DMS 273 treated with DMSO at 0.1 percent for 48 hours (cell line): ENCODE results near the gene CTDSP1.

Source experiments
- DNase-seq: peaks from one replicate; lab custom pipeline; 2025; lab: John Stamatoyannopoulos, UW

Gene CTDSP1

DNA sequence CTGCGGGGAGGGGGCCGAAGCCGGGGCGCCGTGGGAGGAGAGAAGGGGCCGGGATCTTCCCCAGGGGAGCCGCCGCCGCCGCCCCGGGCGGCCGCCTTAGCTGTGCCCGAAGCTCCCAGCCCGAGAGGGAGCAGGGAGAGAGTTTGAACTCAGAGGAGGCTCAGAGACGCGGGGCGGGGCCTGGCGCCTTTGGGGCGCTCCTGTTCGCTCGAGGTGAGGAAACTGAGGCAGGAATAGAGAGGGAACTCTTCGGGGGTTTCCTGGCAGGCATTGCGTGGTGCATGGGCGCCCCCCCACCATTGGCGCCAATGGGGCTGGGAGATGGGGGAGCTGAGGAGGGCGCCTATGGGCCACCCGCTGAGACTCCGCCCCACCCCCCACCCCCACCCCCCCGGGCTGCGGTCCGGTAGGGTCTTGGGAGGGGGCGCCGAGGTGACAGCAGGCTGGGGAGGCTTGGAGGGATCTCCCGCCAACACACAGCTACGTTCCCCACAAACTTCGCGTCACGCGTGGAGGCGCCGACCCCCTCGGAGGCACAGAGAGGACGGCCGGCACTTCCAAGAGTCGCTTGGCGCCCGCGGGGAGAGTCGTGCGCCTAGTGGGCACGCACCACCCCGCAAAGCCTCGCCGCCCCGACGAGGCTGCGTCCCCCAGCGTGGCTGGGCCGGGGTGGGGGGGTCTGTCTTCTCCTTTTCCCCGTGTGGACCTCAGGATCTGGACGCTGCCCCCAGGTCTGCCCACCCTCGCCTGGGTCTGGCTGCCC lies 680 bp downstream of the CTDSP1 start:
- no peak for DNase-seq

DNA sequence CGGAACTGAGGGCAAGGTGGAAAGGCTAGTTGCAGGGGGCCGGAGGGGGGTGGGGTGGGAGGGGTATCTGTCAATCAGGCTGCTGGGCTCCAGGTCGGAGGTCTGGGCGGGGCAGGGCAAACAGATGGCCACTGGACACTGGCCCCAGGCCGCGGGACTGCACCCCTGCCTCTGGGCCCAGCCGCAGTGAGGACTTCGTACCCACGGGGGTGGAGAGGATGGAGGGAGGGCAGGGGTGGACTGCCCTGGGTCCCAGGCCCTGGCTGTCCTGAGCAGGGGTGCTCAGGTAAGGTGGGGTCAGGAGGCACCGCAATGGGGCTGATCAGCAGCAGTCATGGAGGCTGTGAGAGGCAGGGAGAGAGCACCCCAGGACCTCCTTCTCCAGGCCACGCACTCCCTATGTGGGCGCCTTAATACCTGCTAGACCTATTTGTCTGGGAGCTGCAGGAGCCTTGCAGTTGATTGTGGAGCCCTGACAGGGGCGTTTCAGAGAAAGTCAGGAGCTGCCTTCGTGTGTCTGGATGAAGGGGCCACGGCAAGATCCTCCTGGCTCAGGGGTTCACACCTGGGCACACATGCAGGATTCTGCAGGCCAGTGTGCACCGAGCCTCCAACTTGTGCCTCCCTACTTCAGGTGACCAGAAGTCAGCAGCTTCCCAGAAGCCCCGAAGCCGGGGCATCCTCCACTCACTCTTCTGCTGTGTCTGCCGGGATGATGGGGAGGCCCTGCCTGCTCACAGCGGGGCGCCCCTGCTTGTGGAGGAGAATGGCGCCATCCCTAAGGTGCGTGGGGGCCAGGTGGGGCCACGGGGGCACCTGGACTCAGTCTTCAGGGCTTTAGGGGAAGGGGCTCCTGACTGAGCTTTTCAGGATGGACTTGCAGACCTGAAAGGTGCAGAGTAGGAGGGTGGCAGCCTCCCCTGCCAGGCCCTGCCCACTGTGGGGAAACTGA lies 1.5 kb downstream of the CTDSP1 start:
- no peak for DNase-seq

DNA sequence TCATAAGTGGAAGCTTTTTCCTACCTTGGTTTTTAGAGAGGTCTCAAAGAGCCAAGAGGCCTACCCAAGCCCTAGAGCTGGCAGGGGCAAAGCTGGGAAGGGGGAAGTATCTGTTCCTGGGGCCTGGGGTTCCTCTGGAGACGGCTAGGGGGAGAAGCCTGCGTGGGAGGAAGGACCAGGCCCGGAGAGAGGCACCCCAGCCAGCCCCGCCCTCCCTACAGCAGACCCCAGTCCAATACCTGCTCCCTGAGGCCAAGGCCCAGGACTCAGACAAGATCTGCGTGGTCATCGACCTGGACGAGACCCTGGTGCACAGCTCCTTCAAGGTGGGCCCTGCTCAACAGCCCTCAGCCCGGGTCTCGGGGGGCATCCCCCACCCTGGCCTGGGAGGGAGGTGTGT lies 2.2 kb downstream of the CTDSP1 start:
- DNase-seq, result no peak

DNA sequence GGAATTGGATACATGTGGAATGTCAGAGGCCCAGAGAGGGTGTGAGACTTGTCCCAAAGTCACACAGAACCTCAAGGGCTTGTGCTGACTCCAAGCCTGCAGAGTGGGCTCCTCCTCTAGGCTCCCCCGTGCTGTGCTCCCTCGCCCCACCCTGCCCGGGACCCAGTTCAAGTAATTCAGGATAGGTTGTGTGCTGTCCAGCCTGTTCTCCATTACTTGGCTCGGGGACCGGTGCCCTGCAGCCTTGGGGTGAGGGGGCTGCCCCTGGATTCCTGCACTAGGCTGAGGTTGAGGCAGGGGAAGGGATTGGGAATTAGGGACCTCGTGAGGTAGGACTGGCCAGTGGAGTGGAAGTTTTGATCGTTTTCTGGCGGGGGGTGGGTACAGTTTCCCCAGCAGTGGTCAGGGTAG lies 2.8 kb downstream of the CTDSP1 start:
- no peak for DNase-seq

DNA sequence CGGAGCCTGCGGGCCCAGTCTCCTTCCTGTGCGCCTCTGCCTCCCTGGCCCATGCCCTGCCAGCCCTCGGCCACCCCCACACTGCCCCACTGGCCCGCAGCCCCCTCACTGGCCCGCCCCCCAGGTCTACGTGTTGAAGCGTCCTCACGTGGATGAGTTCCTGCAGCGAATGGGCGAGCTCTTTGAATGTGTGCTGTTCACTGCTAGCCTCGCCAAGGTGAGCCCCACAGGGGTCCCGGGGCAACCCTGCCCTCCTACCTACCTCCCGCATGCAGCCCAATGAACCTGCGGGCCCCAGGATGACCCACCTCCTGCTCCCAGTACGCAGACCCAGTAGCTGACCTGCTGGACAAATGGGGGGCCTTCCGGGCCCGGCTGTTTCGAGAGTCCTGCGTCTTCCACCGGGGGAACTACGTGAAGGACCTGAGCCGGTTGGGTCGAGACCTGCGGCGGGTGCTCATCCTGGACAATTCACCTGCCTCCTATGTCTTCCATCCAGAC lies 3.3 kb downstream of the CTDSP1 start:
- DNase-seq, result no peak

DNA sequence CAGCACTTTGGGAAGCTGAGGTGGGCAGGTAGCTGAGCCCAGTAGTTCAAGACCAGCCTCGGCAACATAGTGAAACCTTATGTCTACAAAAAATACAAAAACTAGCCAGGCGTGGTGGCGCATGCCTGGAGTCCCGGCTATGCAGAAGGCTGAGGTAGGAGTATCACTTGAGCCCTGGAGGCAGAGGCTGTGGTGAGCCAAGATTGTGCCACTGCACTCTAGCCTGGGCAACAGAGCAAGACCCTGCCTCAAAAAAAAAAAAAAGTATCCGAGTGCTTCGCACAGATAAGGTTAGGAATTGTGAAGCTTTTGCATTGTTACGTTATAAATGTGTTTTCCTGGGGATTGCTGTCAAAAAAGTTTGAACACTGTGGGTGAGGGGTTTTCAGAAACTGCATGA lies 4.1 kb downstream of the CTDSP1 start:
- no peak for DNase-seq

DNA sequence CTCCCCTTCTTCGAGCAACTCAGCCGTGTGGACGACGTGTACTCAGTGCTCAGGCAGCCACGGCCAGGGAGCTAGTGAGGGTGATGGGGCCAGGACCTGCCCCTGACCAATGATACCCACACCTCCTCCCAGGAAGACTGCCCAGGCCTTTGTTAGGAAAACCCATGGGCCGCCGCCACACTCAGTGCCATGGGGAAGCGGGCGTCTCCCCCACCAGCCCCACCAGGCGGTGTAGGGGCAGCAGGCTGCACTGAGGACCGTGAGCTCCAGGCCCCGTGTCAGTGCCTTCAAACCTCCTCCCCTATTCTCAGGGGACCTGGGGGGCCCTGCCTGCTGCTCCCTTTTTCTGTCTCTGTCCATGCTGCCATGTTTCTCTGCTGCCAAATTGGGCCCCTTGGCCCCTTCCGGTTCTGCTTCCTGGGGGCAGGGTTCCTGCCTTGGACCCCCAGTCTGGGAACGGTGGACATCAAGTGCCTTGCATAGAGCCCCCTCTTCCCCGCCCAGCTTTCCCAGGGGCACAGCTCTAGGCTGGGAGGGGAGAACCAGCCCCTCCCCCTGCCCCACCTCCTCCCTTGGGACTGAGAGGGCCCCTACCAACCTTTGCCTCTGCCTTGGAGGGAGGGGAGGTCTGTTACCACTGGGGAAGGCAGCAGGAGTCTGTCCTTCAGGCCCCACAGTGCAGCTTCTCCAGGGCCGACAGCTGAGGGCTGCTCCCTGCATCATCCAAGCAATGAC lies 4.8 kb downstream of the CTDSP1 start:
- DNase-seq, result no peak

DNA sequence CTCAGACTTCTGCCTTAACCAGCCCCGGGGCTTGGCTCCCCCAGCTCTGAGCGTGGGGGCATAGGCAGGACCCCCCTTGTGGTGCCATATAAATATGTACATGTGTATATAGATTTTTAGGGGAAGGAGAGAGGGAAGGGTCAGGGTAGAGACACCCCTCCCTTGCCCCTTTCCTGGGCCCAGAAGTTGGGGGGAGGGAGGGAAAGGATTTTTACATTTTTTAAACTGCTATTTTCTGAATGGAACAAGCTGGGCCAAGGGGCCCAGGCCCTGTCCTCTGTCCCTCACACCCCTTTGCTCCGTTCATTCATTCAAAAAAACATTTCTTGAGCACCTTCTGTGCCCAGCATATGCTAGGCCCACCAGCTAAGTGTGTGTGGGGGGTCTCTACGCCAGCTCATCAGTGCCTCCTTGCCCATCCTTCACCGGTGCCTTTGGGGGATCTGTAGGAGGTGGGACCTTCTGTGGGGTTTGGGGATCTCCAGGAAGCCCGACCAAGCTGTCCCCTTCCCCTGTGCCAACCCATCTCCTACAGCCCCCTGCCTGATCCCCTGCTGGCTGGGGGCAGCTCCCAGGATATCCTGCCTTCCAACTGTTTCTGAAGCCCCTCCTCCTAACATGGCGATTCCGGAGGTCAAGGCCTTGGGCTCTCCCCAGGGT lies 5.5 kb downstream of the CTDSP1 start:
- no peak for DNase-seq

DNA sequence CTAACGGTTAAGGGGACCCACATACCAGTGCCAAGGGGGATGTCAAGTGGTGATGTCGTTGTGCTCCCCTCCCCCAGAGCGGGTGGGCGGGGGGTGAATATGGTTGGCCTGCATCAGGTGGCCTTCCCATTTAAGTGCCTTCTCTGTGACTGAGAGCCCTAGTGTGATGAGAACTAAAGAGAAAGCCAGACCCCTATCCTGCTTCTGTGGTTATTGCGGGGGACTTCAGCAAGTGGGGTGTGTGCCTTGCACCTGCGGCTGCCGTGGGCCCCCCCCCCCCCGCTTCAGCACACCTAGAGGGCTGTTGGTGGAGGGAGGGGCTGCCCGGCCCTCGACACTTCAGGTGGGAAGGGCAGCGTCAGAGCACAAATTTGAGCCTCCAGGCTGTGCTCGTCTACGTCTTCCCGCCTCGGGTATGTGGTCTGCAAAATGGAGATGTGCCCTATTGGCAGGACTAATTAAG lies 6.1 kb downstream of the CTDSP1 start:
- DNase-seq, result no peak

DNA sequence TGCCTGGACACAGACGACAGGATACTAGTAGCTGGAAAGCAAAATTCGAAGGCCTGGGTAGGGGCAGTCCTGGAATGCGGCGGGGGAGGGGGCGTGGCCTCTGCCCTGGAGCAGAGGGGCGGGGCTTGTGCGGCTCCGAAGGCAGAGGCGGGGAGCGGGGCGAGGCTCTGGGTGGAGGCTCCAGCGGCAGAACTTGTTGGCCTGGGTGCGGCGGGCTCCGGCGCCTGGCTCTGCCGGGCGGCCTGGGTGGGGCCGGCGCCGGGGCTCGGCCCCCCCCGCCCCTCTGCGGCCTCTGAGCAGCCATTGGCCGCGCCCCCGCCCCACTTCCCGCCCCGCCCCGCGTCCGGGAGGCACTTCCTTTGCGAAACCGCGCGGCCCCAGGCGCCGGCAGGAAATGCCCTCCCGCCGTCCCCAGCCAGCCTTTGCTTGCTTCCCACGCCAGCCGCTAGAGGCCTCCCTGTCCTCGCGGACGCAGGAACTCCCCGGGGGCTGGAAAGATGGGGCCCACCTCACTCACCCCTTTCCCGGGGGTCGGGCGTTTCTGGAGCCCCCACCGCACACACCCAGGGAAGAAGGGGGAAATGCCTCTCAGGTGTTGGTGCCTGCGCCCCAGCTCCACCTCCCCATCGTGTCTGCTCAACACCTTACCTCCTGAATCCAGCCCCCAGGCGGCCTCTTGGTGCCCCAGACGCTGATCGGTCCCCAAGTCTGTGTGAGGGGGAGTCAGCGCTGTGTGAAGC lies 6.7 kb downstream of the CTDSP1 start:
- peak; percentile 91 for DNase-seq

DNA sequence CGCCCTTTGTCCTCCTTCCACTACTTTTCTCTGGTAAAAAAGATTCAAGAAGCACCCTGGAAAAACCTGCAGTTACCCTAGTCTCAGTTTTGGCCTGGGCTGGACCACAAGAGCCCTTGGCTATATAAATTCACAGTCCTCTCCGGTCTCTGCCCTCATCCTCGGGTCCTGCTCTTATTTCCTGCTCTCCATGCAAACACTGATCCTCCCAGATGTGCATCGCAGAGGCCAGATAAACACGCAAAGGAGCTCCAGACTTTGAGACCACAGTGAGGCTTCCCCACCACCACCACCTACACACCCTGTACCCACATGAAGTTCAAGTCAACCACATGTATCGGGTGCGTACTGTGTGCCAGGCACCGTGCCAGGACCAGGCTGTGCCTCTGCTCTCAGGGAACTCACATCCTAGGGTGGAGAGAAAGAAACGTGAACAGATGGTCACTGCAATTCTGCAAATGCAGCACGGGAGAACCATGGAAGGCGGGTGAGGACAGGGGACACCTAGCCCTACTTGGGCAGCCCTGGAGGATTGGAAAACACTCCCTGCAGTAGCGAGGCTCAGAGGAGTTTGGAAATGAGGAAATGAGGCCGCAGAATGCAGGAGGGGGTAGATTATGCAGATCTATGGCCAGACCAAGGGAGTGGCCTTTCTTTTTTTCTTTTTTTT lies 7.4 kb downstream of the CTDSP1 start:
- DNase-seq, result peak; percentile 82

DNA sequence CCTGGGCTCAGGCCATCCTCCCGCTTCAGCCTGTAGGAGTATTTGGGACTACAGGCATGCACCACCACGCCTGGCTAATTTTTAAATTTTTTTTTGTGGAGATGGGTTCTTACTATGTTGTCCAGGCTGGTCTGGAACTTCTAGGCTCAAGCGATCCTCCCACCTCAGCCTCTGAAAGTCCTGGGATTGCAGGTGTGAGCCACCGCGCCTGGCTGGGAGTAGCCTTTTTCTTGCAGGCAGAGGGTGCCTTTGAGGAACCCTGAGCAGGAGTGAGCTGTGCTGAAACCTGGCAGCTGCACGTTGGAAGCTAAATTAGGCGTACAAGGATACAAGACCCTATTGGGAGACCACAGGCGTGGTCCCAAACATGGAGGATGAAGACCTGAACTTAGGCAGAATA lies 8.0 kb downstream of the CTDSP1 start:
- DNase-seq, result no peak

DNA sequence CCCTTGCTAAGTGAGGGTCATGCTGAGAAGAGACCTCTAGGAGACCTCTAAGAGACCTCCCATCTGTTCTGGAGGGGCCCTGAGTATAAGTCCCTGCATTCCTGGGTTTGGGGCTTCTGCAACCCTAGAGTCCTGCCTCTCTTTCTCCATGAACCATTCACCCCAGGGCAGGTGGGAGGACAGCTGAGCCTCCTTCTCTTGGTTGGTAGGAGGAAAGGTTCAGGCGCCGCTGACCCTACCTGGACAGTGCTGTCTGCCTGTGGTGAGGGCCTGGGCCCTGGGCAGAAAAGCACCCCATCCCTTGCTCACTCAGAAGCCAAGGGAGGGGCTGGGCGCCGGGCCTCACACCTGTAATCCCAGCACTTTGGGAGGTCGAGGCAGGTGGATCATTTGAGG lies 18.7 kb downstream of the CTDSP1 start:
- no peak for DNase-seq

DNA sequence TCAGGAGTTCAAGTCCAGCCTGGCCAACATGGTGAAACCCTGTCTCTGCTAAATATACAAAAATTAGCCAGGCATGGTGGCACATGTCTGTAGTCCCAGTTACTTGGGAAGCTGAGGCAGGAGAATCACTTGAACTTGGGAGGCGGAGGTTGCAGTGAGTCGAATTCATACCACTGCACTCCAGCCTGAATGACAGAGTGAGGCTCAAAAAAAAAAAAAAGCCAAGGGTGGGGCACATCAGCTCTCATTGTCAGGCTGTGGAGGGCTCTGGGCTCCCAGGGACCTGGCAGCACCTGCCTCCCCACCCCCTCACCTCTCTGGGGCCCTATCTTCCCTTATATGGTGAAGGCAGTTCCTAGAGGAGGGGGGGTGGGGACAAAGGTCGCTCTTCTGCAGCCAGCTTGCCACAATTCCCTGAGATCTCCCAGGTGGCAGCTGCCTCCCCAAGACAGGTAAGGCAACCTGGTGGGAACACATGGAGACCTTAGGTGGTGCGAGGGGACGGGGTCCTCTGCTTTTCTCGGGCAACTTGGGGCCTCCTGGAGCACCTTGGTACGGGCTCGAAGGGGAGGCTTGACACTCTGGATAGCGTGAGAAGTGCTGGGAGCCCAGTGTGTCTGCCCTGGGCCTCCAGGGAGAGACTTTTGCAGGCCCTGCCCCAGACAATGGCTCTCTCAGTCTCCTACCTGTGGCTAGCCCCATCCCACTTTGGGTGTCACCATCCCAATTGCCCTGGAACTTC lies 19.2 kb downstream of the CTDSP1 start, which contains the start of gene VIL1:
Gene VIL1, plus strand, starts transcription at position 407 of the 742 bp plus-strand sequence. CDS start 4,656 bp downstream, outside the sequence.
- no peak for DNase-seq

DNA sequence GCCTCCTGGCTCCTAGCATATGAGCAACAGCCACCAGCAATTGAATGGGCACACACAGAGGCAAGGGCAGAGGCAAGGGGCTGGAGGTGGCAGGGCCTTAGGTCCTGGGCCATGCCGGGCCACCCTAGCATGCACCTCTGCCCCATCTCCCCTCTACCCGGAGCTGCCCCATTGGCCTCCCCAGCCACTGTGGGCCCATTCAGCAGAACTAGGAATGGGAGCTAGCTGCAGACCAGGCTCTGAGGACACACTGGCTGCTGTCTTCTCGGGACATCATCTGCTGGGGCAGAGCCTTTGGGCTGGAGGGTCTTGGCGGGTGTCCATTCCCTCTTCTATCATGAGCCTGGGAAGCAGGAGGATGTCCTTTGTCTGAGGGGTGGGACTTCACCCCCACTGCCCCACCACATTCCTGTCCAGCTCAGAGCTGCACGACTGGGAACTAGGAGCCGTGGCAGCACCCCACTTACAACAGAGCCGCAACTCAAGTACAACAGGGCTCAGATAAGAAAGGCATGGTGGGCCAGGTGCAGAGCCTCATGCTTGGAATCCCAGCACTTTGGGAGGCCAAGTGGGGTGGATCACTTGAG lies 20.1 kb downstream of the CTDSP1 start:
- no peak for DNase-seq

DNA sequence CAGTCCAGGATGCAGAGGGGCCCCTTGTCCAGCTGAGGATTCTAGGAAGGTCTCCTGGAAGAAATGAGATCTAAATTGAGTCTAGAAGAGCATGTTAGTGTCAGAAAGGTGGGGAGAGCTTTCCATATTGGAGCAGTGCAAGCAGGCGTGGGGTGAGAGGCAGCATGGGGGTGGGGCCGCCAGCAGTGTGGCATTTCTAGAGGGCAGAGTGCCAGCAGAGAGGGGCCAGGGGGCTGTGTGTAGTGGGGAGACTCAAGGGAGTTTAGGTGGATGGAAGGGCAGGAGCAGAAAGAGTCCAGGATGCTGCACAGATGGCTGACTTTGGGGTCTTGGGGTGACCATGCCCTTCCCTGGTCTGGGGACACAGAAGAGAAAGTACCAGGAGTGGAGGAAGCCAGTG lies 21.4 kb downstream of the CTDSP1 start:
- no peak for DNase-seq

DNA sequence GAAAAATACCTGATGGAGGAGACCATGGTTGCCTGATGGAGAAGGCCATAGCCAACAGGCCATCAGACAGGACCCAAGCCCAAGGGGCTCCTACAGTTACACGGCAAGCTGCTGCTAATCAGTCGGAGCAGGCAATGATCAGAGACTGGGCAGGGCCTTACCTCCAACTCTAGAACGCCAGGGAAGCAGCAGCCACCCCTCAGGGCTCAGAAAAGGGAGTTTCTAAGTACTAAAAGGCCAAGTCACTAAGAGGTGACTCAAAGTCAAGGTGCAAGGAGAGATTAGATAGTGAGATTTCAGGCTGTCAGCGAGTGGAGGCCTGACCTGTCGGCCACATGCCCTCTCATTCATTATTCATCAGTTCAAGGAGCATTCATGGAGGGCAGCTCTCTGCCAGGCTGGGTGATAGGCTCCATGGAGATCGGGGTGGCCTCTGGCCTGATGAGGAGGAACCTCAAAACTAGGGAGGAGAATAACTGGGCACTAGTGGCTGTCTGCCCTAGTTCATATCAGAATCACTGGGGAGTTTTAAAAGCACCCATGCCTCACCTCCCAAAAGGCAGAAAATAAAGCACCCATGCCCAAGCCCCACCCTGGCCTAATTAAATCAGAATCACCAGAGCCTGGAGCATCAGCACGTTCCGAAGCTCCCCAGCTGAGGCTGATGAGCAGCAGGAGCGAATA lies 22.9 kb downstream of the CTDSP1 start:
- DNase-seq, result no peak

DNA sequence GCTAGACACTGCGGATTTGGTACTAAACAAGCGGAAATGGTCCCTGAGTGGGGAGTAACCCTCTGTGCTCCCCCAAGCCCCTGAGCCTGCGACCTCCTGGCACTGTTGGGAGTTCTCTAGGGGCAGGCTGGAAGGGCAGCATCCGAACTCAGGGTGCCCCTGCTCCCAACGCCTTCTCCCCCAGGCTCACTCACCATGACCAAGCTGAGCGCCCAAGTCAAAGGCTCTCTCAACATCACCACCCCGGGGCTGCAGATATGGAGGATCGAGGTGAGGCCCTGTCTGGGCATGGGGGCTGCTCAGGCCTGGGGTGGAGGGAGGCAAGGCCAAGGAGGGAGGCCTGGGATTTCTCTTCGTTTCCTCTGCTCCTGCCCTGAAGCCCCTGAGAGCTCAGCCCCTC lies 23.9 kb downstream of the CTDSP1 start:
- no peak for DNase-seq

DNA sequence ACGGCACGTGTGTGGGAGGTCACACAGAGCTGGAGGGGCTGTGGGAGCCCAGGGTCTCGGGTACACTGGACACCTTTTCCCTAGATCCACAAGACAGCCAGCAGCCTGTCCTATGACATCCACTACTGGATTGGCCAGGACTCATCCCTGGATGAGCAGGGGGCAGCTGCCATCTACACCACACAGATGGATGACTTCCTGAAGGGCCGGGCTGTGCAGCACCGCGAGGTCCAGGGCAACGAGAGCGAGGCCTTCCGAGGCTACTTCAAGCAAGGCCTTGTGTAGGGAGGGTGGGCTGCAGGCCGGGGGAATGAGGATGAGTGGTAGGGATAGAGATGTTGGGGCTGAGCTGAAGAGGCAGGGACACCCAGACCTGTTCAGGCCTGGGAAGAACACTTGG lies 25.9 kb downstream of the CTDSP1 start:
- no peak for DNase-seq
